Vagina (tissue), 2 donors: ENCODE results near the gene MCOLN3. TPM values are rescaled to one million over a fixed set of nuclear protein-coding genes. Genes with fewer than 3 reads are reported as not detected.

Source experiments
- DNase-seq, 2 donors: peaks; one replicate each; pipeline ENCODE4 v3.0.0-alpha.2; 2017; ENCODE audit errors: extremely low spot score in 2 of 2
- H3K27ac ChIP-seq: fragments of 200-600 bp; sonication (generic); one replicate; pipeline ENCODE4 v1.5.1; 2019
- H3K27me3 ChIP-seq: fragments of 200-600 bp; sonication (generic); one replicate; pipeline ENCODE4 v1.5.1; 2019
- H3K36me3 ChIP-seq, 2 donors: fragments of 200-600 bp; sonication (generic); one replicate each; pipeline ENCODE4 v1.5.1; 2017 to 2019
- H3K4me1 ChIP-seq: fragments of 200-600 bp; sonication (generic); one replicate; pipeline ENCODE4 v1.5.1; 2019
- H3K4me3 ChIP-seq, 2 donors: fragments of 200-600 bp; sonication (generic); 1 replicate in 1 of 2; 2 replicates in 1 of 2; pipeline ENCODE4 v1.5.1; 2016 to 2019
- H3K9me3 ChIP-seq: fragments of 200-600 bp; sonication (generic); one replicate; pipeline ENCODE4 v1.5.1; 2019
- CTCF ChIP-seq, 3 experiments: fragments of 450-650 bp in 2 of 3; fragments of 200-600 bp in 1 of 3; sonication (generic) in 1 of 3; IDR thresholded peaks; one replicate each; pipeline ENCODE4 v1.5.1; 2017 to 2019; ENCODE audit warnings: antibody characterized with exemption in 3 of 3, mild to moderate bottlenecking in 2 of 3, moderate library complexity in 2 of 3
- POLR2A ChIP-seq, 2 donors: fragments of 450-650 bp; IDR thresholded peaks; one replicate each; pipeline ENCODE4 v1.6.1; 2017; ENCODE audit warnings: antibody characterized with exemption in 2 of 2, mild to moderate bottlenecking in 2 of 2, moderate library complexity in 2 of 2
- POLR2AphosphoS5 ChIP-seq, 2 donors: sonication (generic); formaldehyde crosslinking; IDR thresholded peaks; one replicate each; pipeline ENCODE4 v1.9.0; 2017; ENCODE audit warnings: antibody characterized with exemption in 2 of 2, mild to moderate bottlenecking in 2 of 2, low read depth in 1 of 2; ENCODE audit not compliant: insufficient read depth in 1 of 2
- intact Hi-C: fragments of 100-400 bp; cut with DNase I; formaldehyde crosslinking; loops from one replicate; pipeline ENCODE4 v1.15.1; 2023
- total RNA-seq: library from RNA; depleted of rRNA; stranded (reverse); fragments of >200 nt; gene quantifications from one replicate; pipeline ENCODE4 v1.2.3, GENCODE V29; 2016

Gene MCOLN3
- total RNA-seq, 1 donor from 2014 or later, result 5.6 TPM

- Histone ChIP-seq H3K4me3 (no peak overlapping the region), H3K4me1 (no peaks in the 10 kb centered on the region), H3K36me3 (no peaks in the 10 kb centered on the region), H3K27me3 (no peaks in the 10 kb centered on the region), H3K9me3 (no peaks in the 10 kb centered on the region), H3K27ac (no peak overlapping the region)
- no peak for DNase-seq
- intact Hi-C loops, result no loop called here
- TF ChIP-seq POLR2A (IDR thresholded peaks at IDR 0.05) (no peak), CTCF (IDR thresholded peaks at IDR 0.05) (no peak), POLR2AphosphoS5 (IDR thresholded peaks at IDR 0.05; ENCODE audit: insufficient read depth in 1 of 2, low read depth in 1 of 2) (no peak)
Observed at GRCh38 chr1:85033221-85033620, 15.1 kb downstream of the MCOLN3 start.

GRCh38 chr1:85030536-85030935 lies 17.8 kb downstream of the MCOLN3 start:
- no peak overlapping the region for H3K4me3 ChIP-seq
- intact Hi-C loops, result no loop called here
- H3K9me3 ChIP-seq, result no peaks in the 10 kb centered on the region
- H3K27ac ChIP-seq, result no peak overlapping the region
- no peak for TF ChIP-seq POLR2AphosphoS5 (IDR thresholded peaks at IDR 0.05; ENCODE audit: insufficient read depth in 1 of 2, low read depth in 1 of 2)
- no peak for TF ChIP-seq POLR2A (IDR thresholded peaks at IDR 0.05)
- no peak for TF ChIP-seq CTCF (IDR thresholded peaks at IDR 0.05)
- no peaks in the 10 kb centered on the region for H3K27me3 ChIP-seq
- no peaks in the 10 kb centered on the region for H3K36me3 ChIP-seq
- DNase-seq, result no peak
- H3K4me1 ChIP-seq, result no peaks in the 10 kb centered on the region

- TF ChIP-seq POLR2A (IDR thresholded peaks at IDR 0.05) (no peak), POLR2AphosphoS5 (IDR thresholded peaks at IDR 0.05; ENCODE audit: insufficient read depth in 1 of 2, low read depth in 1 of 2) (no peak), CTCF (IDR thresholded peaks at IDR 0.05) (no peak)
- Histone ChIP-seq H3K36me3 (no peaks in the 10 kb centered on the region), H3K27ac (no peak overlapping the region), H3K27me3 (no peaks in the 10 kb centered on the region), H3K4me1 (no peaks in the 10 kb centered on the region), H3K9me3 (no peaks in the 10 kb centered on the region), H3K4me3 (no peak overlapping the region)
- intact Hi-C loops, result no loop called here
- no peak for DNase-seq
Observed at GRCh38 chr1:85028151-85028550, 20.1 kb downstream of the MCOLN3 start.

- TF ChIP-seq CTCF (IDR thresholded peaks at IDR 0.05), result no peak
- no peaks in the 10 kb centered on the region for H3K9me3 ChIP-seq
- intact Hi-C loops, result no loop called here
Observed at GRCh38 chr1:85027242-85027983, 20.9 kb downstream of the MCOLN3 start.

GRCh38 chr1:85025940-85026339 lies 22.4 kb downstream of the MCOLN3 start:
- intact Hi-C loops, result no loop called here
- TF ChIP-seq POLR2AphosphoS5 (IDR thresholded peaks at IDR 0.05; ENCODE audit: insufficient read depth in 1 of 2, low read depth in 1 of 2), result no peak
- no peak for TF ChIP-seq CTCF (IDR thresholded peaks at IDR 0.05)
- TF ChIP-seq POLR2A (IDR thresholded peaks at IDR 0.05), result no peak
- DNase-seq, result no peak

More at GRCh38 chr1:85027242-85027983, 20.9 kb downstream of the MCOLN3 start:
- H3K27me3 ChIP-seq, result no peaks in the 10 kb centered on the region
- no peaks in the 10 kb centered on the region for H3K36me3 ChIP-seq
- H3K4me1 ChIP-seq, result no peaks in the 10 kb centered on the region
- H3K4me3 ChIP-seq, result no peak overlapping the region
- DNase-seq, result no peak
- H3K27ac ChIP-seq, result no peak overlapping the region

More at GRCh38 chr1:85025940-85026339, 22.4 kb downstream of the MCOLN3 start:
- Histone ChIP-seq H3K27me3 (no peaks in the 10 kb centered on the region), H3K9me3 (no peaks in the 10 kb centered on the region), H3K4me3 (no peak overlapping the region), H3K4me1 (no peaks in the 10 kb centered on the region), H3K36me3 (no peaks in the 10 kb centered on the region), H3K27ac (no peak overlapping the region)
